HG02970 (cell line): Measurements from ENCODE around the gene PTPRO.

Experiments used
- ATAC-seq: cut with Tn5 transposase; IDR thresholded peaks from one replicate; pipeline ENCODE4 v1.9.1; 2021; ENCODE audit warnings: mild to moderate bottlenecking, moderate library complexity, moderate number of reproducible peaks; ENCODE audit not compliant: unreplicated experiment, low FRiP score

PTPRO gene

DNA sequence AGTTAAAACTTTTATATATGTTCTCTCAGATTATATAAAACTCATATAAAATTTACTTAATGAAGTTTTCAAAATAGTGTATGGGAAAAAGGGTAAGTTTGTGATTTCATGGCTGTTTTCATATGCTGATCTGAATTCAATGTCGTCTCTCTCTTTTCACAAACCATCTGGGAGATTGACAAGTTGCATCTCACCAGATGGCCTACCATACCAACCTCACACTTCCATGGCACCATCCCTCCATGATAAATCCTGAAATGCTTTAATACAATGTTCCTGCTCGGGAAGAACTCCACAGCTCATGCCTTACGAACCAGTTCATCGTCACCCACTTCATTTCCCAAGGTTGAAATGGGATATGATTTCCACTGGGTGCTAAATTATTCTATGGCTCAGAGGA lies 22.3 kb downstream of the PTPRO start:
- ATAC-seq = no peak

DNA sequence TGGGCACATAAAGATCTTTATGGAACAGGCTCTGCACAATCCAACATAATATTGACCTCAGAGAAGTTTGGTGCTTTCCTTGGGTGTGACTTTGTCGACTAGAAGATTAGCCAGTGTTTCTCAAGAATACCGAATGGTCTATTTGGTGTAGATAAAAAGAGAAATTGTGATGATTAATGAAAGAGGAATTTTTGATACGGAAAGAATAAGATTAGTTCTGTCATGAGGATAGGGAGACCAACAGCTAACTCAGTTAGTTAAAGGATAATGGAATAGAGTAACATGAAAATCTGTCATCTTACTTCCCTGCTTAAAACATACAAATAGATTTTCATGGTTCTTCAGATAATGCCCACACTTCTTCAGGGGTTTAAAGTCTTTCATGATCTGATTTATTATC lies 24.2 kb downstream of the PTPRO start:
- ATAC-seq = no peak

DNA sequence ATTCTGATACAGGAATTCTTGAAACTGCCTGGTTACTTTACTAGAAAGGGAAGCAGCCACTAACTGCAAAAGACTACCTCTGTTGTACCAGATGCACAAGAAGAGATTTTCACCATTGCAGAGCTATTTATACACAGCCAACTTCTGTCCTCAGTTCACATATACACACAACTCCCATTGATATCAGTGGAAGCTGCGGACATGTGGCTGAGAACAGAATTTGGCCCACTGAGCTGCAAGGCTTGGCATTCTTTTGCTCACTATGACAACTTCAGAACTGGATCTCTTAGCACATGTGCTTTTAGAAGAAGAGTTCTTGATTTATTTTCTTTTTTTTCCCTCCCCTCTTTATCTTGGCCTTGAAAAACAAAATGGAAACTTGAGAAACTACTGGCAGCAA lies 28.3 kb downstream of the PTPRO start:
- no peak for ATAC-seq

DNA sequence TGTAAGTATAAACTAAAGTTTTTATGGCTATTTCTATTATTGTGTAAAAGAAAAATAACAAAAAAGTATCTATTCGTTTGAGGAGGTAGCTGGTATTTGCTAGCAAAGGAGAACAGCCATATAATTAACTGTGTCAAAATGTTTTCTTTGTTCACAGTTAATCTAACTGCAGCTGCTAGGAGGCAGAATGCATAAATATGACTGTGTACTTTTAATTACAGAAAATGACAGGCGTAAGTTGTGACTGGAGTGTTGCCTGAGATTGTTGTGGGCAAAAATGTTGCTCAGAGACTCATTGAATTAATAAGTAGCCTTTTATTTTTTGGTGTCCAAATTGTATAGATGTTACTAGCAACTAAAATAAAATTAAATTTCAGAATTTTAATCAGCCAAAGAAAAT lies 33.5 kb downstream of the PTPRO start:
- ATAC-seq = no peak

- no peak for ATAC-seq
Observed at GRCh38 chr12:15356951-15357364, 34.6 kb downstream of the PTPRO start.

GRCh38 chr12:15364221-15365160 lies 42.2 kb downstream of the PTPRO start:
- ATAC-seq = no peak

DNA sequence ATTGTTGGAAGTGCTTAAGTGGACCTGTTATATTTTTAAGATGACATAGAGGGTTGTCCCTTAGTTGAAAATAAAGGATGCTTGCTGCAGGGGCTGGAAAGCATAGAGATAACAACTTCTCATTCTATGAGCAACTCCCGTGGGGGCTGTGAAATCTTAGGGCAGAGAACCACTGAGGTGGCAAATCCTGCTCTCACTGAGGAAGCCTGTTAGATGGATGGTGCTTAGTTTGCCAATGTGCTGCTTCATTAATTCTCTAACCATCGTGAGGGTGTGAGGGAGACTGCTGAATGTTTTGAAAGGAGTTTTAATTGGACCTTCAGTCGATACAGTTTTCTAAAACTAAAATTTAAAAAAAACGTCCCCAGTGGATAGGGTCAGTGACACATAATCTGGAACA lies 46.5 kb downstream of the PTPRO start:
- no peak for ATAC-seq

GRCh38 chr12:15372352-15372751 lies 50.0 kb downstream of the PTPRO start:
- no peak for ATAC-seq

- no peak for ATAC-seq
Observed at GRCh38 chr12:15387772-15388171, 65.5 kb downstream of the PTPRO start.

GRCh38 chr12:15389561-15389960 lies 67.3 kb downstream of the PTPRO start:
- ATAC-seq = no peak

GRCh38 chr12:15393037-15393436 lies 70.7 kb downstream of the PTPRO start:
- no peak for ATAC-seq

- no peak for ATAC-seq
Observed at GRCh38 chr12:15393995-15394394, 71.7 kb downstream of the PTPRO start.

- ATAC-seq = no peak
Observed at GRCh38 chr12:15404485-15404884, 82.2 kb downstream of the PTPRO start.

DNA sequence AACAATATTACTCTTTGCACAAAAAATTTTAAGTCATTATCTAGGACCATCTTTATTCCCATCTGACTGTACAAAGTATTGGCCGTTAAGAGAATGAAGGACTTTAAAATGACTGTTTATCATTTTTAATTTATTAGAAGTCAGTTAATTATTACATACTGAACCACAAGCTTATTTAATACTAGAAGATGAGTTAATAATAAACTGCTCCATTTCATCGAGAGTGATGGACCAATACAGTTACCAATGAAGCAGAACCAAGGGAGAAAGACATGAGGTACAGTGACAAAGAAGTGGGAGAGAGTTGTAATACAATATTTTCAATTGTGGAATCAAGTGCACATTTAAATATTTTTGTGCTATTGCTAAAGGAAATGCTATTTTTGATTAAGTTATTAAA lies 83.3 kb downstream of the PTPRO start:
- no peak for ATAC-seq

DNA sequence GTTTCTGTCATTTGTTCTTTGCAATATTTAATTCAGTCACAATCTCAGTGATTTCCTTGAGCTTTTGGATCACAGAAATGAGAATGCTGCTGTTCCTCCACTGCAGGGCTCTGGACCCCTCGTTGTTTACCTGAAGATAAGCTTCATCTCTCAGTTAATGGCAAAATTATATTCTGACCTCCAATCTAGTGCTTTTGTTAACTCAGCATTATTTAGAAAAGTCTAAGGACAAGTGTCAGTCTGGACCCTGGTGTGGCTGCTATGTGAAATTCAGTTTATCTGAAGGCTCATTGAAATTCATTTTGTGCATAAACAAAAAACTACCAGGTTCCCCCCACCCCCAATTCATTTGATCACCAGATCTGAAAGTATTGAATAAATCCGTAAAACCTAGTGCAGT lies 84.7 kb downstream of the PTPRO start:
- ATAC-seq = no peak

DNA sequence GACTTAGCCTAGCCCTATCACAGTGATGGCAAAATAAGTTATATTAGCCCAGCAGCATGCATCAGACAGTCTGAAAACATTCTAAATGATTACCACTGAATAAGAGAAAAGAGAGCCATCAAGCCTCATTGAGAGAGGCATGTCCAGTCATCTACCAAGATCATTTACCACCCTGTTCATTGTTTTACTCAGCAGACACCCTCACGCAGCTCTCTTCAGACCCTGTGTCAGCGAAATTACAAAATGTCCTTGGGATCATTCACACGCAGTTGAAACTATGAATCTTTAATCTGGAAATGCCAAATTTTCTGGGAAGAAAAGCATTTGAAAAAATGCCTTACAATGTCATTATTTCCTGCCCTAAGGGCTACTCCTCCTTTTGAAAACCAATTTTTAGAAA lies 89.5 kb downstream of the PTPRO start:
- ATAC-seq = no peak

- ATAC-seq = no peak
Observed at GRCh38 chr12:15417691-15418090, 95.4 kb downstream of the PTPRO start.

DNA sequence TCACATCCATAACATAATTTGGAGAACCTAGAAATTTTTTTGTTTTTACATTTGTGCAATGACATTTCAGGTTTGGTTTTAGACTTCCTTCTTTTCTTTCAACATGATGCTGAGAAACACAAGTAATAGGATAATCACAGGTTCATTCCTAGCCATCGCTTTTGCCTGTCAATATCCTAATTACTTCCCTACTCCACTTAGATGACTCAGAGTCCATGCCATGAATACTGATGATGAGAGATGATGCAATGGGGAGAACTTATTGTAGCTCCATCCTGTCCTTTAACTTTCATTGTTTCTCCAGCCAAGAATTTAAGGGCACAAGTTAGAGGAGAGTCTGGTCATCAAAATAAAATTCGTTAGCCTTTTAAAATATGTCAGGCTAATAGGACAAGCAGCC lies 101.3 kb downstream of the PTPRO start:
- no peak for ATAC-seq

DNA sequence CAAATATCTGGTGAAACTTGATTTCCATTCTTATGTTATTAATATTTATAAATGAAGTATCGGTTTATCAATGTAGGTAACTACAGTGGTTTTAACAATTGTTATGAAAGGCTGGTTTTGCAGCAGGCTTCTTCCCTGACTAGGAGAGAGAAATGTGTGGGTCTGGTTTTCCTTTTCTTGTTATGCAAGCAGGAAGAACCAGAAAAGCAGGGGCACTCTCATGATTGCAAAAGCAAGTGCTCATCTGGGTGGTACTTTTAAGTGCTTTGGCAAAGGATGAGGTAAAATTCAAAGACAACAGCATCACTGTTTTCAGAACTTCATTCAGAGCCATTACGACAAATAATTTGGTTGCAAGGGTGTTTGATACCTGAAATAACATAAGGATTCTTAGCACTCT lies 105.6 kb downstream of the PTPRO start:
- ATAC-seq = no peak

GRCh38 chr12:15428632-15429031 lies 106.3 kb downstream of the PTPRO start:
- ATAC-seq = no peak

GRCh38 chr12:15429262-15429661 lies 107.0 kb downstream of the PTPRO start:
- ATAC-seq = no peak

DNA sequence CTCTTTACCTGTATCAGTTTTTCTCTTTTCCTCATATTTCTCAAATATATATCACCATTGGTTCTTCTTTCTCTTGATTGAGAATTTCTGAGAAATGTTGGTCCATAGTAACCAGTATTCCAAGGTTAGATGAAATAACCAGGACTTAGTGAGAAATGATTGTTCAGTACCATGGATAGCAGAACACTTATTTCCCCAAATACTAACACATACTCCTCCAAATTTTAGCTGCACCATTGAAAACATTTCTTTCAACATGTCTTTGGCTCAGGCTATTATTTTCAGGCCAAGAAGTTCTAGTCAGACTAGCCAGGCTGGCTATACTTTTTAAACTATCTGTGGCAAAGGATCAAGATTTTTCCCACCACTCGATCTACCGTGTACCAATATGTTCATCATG lies 113.3 kb downstream of the PTPRO start:
- ATAC-seq = no peak
